ENCODE measurements around the gene HAUS7. TPM values are rescaled to one million over a fixed set of nuclear protein-coding genes. Genes with fewer than 3 reads are reported as not detected.

HAUS7 gene
- total RNA-seq, 3 donors from 2014 or later, result 14.2 to 22.5 (median 19.5) TPM

DNA sequence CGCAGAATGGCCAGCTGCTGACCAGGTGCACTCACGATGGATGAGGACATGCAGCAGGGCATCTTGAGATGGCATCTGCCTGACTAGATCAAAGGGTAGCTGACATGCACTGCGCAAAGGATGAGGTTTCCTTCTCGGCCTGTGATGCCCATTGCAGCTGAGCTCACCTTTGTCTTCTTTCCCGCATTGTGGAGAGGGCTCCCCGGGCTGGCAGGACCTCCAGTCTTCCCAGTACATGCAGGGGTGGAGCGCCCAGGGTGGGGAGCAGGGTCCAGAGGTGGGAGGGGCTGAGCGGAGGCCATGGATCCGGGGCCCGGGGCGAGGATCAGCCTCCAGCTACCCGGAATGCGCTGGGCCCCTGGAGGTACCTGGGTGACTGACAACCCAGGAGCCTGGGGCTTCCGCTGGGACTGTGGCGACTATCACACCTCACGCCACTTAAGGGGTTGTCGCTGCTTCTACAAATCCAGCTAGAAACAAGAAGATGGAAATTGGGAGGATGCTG, 36.5 kb downstream of the HAUS7 start:
- no peak for DNase-seq
- Histone ChIP-seq H3K9me3 (no peaks in the 10 kb centered on the region), H3K4me1 (ENCODE audit: low read depth) (no peaks in the 10 kb centered on the region), H3K4me3 (no peak overlapping the region), H3K36me3 (ENCODE audit: low read depth) (no peaks in the 10 kb centered on the region)
- ATAC-seq, result no peak
- intact Hi-C loops (cut with DNase I, micrococcal nuclease), result no loop called here
- TF ChIP-seq, protein P1, sequence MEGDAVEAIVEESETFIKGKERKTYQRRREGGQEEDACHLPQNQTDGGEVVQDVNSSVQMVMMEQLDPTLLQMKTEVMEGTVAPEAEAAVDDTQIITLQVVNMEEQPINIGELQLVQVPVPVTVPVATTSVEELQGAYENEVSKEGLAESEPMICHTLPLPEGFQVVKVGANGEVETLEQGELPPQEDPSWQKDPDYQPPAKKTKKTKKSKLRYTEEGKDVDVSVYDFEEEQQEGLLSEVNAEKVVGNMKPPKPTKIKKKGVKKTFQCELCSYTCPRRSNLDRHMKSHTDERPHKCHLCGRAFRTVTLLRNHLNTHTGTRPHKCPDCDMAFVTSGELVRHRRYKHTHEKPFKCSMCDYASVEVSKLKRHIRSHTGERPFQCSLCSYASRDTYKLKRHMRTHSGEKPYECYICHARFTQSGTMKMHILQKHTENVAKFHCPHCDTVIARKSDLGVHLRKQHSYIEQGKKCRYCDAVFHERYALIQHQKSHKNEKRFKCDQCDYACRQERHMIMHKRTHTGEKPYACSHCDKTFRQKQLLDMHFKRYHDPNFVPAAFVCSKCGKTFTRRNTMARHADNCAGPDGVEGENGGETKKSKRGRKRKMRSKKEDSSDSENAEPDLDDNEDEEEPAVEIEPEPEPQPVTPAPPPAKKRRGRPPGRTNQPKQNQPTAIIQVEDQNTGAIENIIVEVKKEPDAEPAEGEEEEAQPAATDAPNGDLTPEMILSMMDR (IDR thresholded peaks at IDR 0.05), result no peak

DNA sequence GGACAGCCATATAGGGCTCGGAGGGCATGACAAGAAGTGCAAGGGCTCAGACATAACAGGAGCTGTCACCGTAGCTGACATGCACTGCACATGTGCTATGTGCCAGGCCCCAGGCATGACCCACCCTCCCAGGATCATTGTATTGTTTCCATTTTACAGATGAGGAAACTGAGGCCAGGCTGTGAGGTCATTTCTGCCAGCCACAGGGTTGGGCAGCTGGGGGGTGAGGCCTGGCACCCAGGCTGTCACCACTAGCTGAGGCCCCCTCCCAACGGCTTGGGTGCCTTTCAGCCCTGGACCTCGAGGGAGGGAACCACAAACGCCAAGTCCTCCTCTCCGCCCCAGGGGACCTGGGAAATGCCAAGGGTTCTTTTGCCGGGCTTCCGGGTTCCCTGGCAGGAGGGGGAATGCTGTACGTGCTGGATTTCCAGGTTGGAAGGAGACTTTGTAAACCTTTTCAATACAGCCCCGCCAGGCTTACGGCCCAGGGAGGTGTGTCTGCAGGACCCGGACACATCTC, 37.2 kb downstream of the HAUS7 start:
- Histone ChIP-seq H3K4me3 (no peak overlapping the region), H3K4me1 (ENCODE audit: low read depth) (no peaks in the 10 kb centered on the region), H3K36me3 (ENCODE audit: low read depth) (no peaks in the 10 kb centered on the region), H3K9me3 (no peaks in the 10 kb centered on the region)
- intact Hi-C loops (cut with DNase I, micrococcal nuclease), result no loop called here
- ATAC-seq, result no peak
- no peak for DNase-seq
- TF ChIP-seq, protein P1 (IDR thresholded peaks at IDR 0.05), result no peak

DNA sequence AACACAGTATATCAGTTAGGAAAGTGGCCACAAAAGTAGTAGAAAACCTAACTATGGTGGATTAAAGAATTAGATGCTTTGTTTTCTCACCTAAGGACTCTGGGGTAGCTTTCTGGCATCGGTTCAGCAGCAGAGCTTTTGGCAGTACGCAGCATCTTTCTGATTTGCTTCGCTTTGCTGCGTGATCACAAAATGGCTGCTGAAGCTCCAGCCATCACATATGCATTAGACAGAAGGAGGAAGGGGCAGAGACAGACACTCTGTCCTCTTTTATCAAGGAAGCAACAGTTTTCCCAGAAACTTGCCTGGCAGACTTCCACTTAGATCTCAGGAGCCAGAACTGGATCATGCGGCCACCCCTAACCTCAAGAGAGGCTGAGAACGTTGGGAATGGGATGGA, 39.6 kb downstream of the HAUS7 start:
- TF ChIP-seq, protein P1 (IDR thresholded peaks at IDR 0.05), result no peak

DNA sequence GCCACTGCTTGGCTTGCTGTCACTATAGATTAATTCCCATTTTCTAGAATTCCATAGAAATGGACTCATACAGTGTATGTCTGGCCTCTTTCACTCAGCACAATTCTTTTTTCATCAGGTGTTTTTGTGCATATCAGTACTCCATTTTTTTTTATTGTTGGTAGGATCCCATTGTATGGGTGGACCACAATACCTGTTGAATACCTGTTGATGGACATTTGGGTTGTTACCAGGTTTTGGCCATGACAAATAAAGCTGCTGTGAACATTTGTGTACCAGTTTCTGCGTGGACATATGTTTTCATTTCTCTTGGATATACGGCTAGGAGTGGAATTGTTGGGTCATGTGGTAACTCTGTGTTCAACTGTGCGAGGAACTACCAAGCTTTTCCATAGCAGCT, 44.2 kb downstream of the HAUS7 start:
- TF ChIP-seq, protein P1 (IDR thresholded peaks at IDR 0.05), result no peak

More for the DNA sequence above, 39.6 kb downstream of the HAUS7 start:
- H3K9me3 ChIP-seq, result no peaks in the 10 kb centered on the region
- intact Hi-C loops (cut with DNase I, micrococcal nuclease), result no loop called here
- no peaks in the 10 kb centered on the region for H3K36me3 ChIP-seq (ENCODE audit: low read depth)
- DNase-seq (no peak), ATAC-seq (no peak)
- no peak overlapping the region for H3K4me3 ChIP-seq
- H3K4me1 ChIP-seq (ENCODE audit: low read depth), result no peaks in the 10 kb centered on the region

DNA sequence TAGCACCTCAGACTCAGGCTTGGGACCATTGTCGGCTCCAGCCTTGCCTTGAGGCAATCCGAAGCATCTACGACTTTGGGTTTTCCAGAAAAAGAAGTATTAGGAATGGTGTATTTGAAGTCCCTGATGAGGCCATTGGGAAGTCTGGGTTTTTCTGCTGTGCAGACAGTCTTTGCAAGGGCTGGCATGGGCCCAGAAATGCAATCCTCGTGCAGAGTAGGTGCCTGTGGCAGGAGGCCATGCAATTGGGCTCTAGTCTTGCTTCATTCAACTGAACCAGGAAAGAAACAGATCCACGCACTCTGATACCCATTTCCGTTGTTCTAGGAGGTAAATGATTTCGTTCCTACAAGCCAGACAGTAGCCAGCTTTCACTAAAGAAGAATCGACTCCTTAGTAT, 46.7 kb downstream of the HAUS7 start:
- no peak for DNase-seq

More for the DNA sequence above, 44.2 kb downstream of the HAUS7 start:
- Histone ChIP-seq H3K4me1 (ENCODE audit: low read depth) (no peaks in the 10 kb centered on the region), H3K9me3 (no peaks in the 10 kb centered on the region), H3K36me3 (ENCODE audit: low read depth) (no peaks in the 10 kb centered on the region), H3K4me3 (no peak overlapping the region)
- ATAC-seq (no peak), DNase-seq (no peak)
- intact Hi-C loops (cut with DNase I, micrococcal nuclease), result no loop called here

More for the DNA sequence above, 46.7 kb downstream of the HAUS7 start:
- Histone ChIP-seq H3K4me3 (no peak overlapping the region), H3K36me3 (ENCODE audit: low read depth) (no peaks in the 10 kb centered on the region), H3K4me1 (ENCODE audit: low read depth) (no peaks in the 10 kb centered on the region), H3K9me3 (no peaks in the 10 kb centered on the region)
- no peak for ATAC-seq
- intact Hi-C loops (cut with DNase I, micrococcal nuclease), result no loop called here
- TF ChIP-seq, protein P1 (IDR thresholded peaks at IDR 0.05), result no peak
